Omental fat pad (tissue), 4 donors: ENCODE measurements around the gene DGKE. TPM values are rescaled to one million over a fixed set of nuclear protein-coding genes. Genes with fewer than 3 reads are reported as not detected.

Experiments used
- ATAC-seq: fragments of 150-250 bp; one replicate; pipeline ENCODE4 v1.9.1; 2016; ENCODE audit warnings: mild to moderate bottlenecking, moderate library complexity; ENCODE audit not compliant: low FRiP score
- DNase-seq: peaks from one replicate; pipeline ENCODE4 v3.0.0-alpha.2; 2019; ENCODE audit warnings: low spot score
- CTCF ChIP-seq, 3 donors: fragments of 450-650 bp; IDR thresholded peaks; one replicate each; pipeline ENCODE4 v1.5.1; 2016 to 2017; ENCODE audit warnings: antibody characterized with exemption in 3 of 3, mild to moderate bottlenecking in 3 of 3, moderate library complexity in 2 of 3
- total RNA-seq, 4 donors: library from RNA; depleted of rRNA; stranded (reverse); fragments of >200 nt; gene quantifications; one replicate each; pipeline ENCODE4 v1.1.0, GENCODE V29; 2016

Gene DGKE
- total RNA-seq, 4 donors from 2014 or later: 5.9 to 19.4 (median 6.8) TPM

GRCh38 chr17:56812901-56813388 is 21.0 kb upstream of the DGKE start:
- ATAC-seq: no peak
- DNase-seq: no peak
- TF ChIP-seq CTCF (IDR thresholded peaks at IDR 0.05): no peak

- no peak for TF ChIP-seq CTCF (IDR thresholded peaks at IDR 0.05)
- ATAC-seq (peak; percentile 56), DNase-seq (no peak)
Measured at GRCh38 chr17:56815711-56816110, 18.2 kb upstream of the DGKE start.

GRCh38 chr17:56817066-56817465 is 16.9 kb upstream of the DGKE start:
- TF ChIP-seq CTCF (IDR thresholded peaks at IDR 0.05): no peak
- no peak for DNase-seq
- ATAC-seq: no peak

- ATAC-seq (no peak), DNase-seq (no peak)
- TF ChIP-seq CTCF (IDR thresholded peaks at IDR 0.05): no peak
Measured at GRCh38 chr17:56819030-56819429, 14.9 kb upstream of the DGKE start.

GRCh38 chr17:56819431-56820145 is 14.4 kb upstream of the DGKE start:
- TF ChIP-seq CTCF (IDR thresholded peaks at IDR 0.05): peak in 1 of 3 donors; percentile 55
- ATAC-seq: peak; percentile 61

GRCh38 chr17:56820207-56820606 is 13.7 kb upstream of the DGKE start:
- DNase-seq (no peak), ATAC-seq (no peak)
- TF ChIP-seq CTCF (IDR thresholded peaks at IDR 0.05): no peak

More at GRCh38 chr17:56819431-56820145, 14.4 kb upstream of the DGKE start:
- DNase-seq: peak; percentile 51
